K562 (cell line): ENCODE data around the gene STK24.

Source experiments
- DIDO1 ChIP-seq: fragments of 450-650 bp; IDR thresholded peaks from 2 replicates; pipeline ENCODE4 v1.6.1; 2016; ENCODE audit warnings: low read depth, missing biosample characterization, missing genetic modification characterization
- JUNB ChIP-seq: fragments of 450-650 bp; formaldehyde crosslinking; conservative IDR thresholded peaks from 2 replicates; pipeline ENCODE4 v1.4.0; 2020; ENCODE audit warnings: mild to moderate bottlenecking
- POLR3G ChIP-seq: IDR thresholded peaks from 2 replicates; pipeline ENCODE4 v1.6.1; 2011; ENCODE audit not compliant: insufficient read length, insufficient replicate concordance; ENCODE audit errors: extremely low read depth
- SAP30 ChIP-seq: fragments of 200-600 bp; sonication (generic); IDR thresholded peaks from 2 replicates; pipeline ENCODE4 v1.6.1; 2012; ENCODE audit warnings: borderline replicate concordance, low read depth, mild to moderate bottlenecking, moderate library complexity, low read length, control low read depth, inconsistent platforms; ENCODE audit not compliant: insufficient read depth, poor library complexity, severe bottlenecking
- ZFP36 ChIP-seq: fragments of 150-350 bp; IDR thresholded peaks from 2 replicates; pipeline ENCODE4 v1.6.1; 2018; ENCODE audit warnings: low read length, low read depth; ENCODE audit not compliant: partially characterized antibody
- ZNF589 ChIP-seq: fragments of 200-800 bp; sonication (Bioruptor generic); IDR thresholded peaks from 2 replicates; pipeline ENCODE4 v1.6.1; 2016; ENCODE audit warnings: low read depth, missing genetic modification characterization, missing compliant biosample characterization

- TF ChIP-seq DIDO1 (tag): no peak
- TF ChIP-seq ZNF589 (CRISPR knock-in tag): no peak
- no peak for TF ChIP-seq SAP30
- no peak for TF ChIP-seq ZFP36
- no peak for TF ChIP-seq JUNB (CRISPR knock-in tag)
- TF ChIP-seq POLR3G: no peak
Observed at GRCh38 chr13:98528663-98529064, 48.2 kb downstream of the STK24 start.
